H9 (cell line): Measurements from ENCODE around the gene RACGAP1. TPM values are rescaled to one million over a fixed set of nuclear protein-coding genes. Genes with fewer than 3 reads are reported as not detected.

Experiments
- DNase-seq: peaks from one replicate; pipeline ENCODE4 v3.0.0-alpha.2; 2017
- H2AFZ ChIP-seq: one replicate; pipeline ENCODE4 v1.6.1; 2013; ENCODE audit warnings: mild to moderate bottlenecking, low read length, control low read depth, moderate library complexity
- H2AK5ac ChIP-seq: 2 replicates; pipeline ENCODE4 v1.6.1; 2013; ENCODE audit warnings: low read length, control low read depth, mixed read lengths; ENCODE audit not compliant: insufficient read length
- H2BK120ac ChIP-seq: one replicate; pipeline ENCODE4 v1.6.1; 2013; ENCODE audit warnings: low read depth, mild to moderate bottlenecking, low read length, control low read depth, inconsistent platforms; ENCODE audit not compliant: poor library complexity, severe bottlenecking
- H2BK12ac ChIP-seq: 2 replicates; pipeline ENCODE4 v1.6.1; 2013; ENCODE audit warnings: low read length, control low read depth, mixed read lengths, low read depth; ENCODE audit not compliant: insufficient read length
- H2BK15ac ChIP-seq: 2 replicates; pipeline ENCODE4 v1.6.1; 2013; ENCODE audit warnings: low read depth, low read length, control low read depth
- H2BK20ac ChIP-seq: one replicate; pipeline ENCODE4 v1.6.1; 2013; ENCODE audit warnings: low read depth, mild to moderate bottlenecking, low read length, control low read depth, inconsistent platforms; ENCODE audit not compliant: poor library complexity, severe bottlenecking
- H2BK5ac ChIP-seq: 2 replicates; pipeline ENCODE4 v1.6.1; 2013; ENCODE audit warnings: low read length, control low read depth, mixed read lengths; ENCODE audit not compliant: insufficient read length
- H3K14ac ChIP-seq: 2 replicates; pipeline ENCODE4 v1.6.1; 2013; ENCODE audit warnings: low read length, control low read depth; ENCODE audit not compliant: insufficient read depth
- H3K18ac ChIP-seq: 2 replicates; pipeline ENCODE4 v1.6.1; 2013; ENCODE audit warnings: low read depth, mild to moderate bottlenecking, mixed read lengths, low read length, control low read depth; ENCODE audit not compliant: insufficient read length
- H3K23ac ChIP-seq: 2 replicates; pipeline ENCODE4 v1.6.1; 2013; ENCODE audit warnings: low read length, control low read depth, mixed read lengths, low read depth; ENCODE audit not compliant: insufficient read length
- H3K23me2 ChIP-seq: 2 replicates; pipeline ENCODE4 v1.6.1; 2013; ENCODE audit warnings: low read depth, mild to moderate bottlenecking, mixed read lengths, low read length, control low read depth; ENCODE audit not compliant: insufficient read length, poor library complexity, severe bottlenecking
- H3K27ac ChIP-seq: 2 replicates; pipeline ENCODE4 v1.5.1; 2013; ENCODE audit warnings: low read length, control low read depth, mixed read lengths, low read depth; ENCODE audit not compliant: insufficient read length
- H3K27me3 ChIP-seq: 2 replicates; pipeline ENCODE4 v1.6.1; 2013; ENCODE audit warnings: low read length, control low read depth, inconsistent platforms; ENCODE audit not compliant: insufficient read depth
- H3K4ac ChIP-seq: 2 replicates; pipeline ENCODE4 v1.6.1; 2013; ENCODE audit warnings: low read depth, mild to moderate bottlenecking, control low read depth, inconsistent platforms, low read length, moderate library complexity
- H3K4me1 ChIP-seq: 2 replicates; pipeline ENCODE4 v1.6.1; 2013; ENCODE audit warnings: low read length, control low read depth, inconsistent platforms; ENCODE audit not compliant: insufficient read depth
- H3K4me2 ChIP-seq: 2 replicates; pipeline ENCODE4 v1.6.1; 2013; ENCODE audit warnings: low read length, control low read depth, mixed read lengths; ENCODE audit not compliant: insufficient read length, insufficient read depth
- H3K56ac ChIP-seq: 2 replicates; pipeline ENCODE4 v1.6.1; 2013; ENCODE audit warnings: low read depth, mild to moderate bottlenecking, mixed read lengths, low read length, control low read depth; ENCODE audit not compliant: insufficient read length
- H3K79me1 ChIP-seq: 2 replicates; pipeline ENCODE4 v1.6.1; 2013; ENCODE audit warnings: low read depth, mild to moderate bottlenecking, moderate library complexity, low read length, control low read depth, inconsistent platforms; ENCODE audit not compliant: insufficient read depth, poor library complexity, severe bottlenecking
- H3K79me2 ChIP-seq: 2 replicates; pipeline ENCODE4 v1.6.1; 2013; ENCODE audit warnings: low read length, control low read depth, inconsistent platforms; ENCODE audit not compliant: insufficient read depth
- H3K9ac ChIP-seq: 2 replicates; pipeline ENCODE4 v1.6.1; 2013; ENCODE audit warnings: low read length, control low read depth, mixed read lengths; ENCODE audit not compliant: insufficient read length; ENCODE audit errors: extremely low read depth
- H3K9me3 ChIP-seq: one replicate; pipeline ENCODE4 v1.6.1; 2013; ENCODE audit warnings: low read depth, low read length, inconsistent platforms; ENCODE audit not compliant: control insufficient read depth
- H3T11ph ChIP-seq: one replicate; pipeline ENCODE4 v1.6.1; 2013; ENCODE audit warnings: mild to moderate bottlenecking, low read length, control low read depth, inconsistent platforms
- H4K20me1 ChIP-seq: one replicate; pipeline ENCODE4 v1.6.1; 2013; ENCODE audit not compliant: control insufficient read depth, insufficient read length, insufficient read depth
- H4K5ac ChIP-seq: 2 replicates; pipeline ENCODE4 v1.6.1; 2013; ENCODE audit warnings: low read depth, mild to moderate bottlenecking, mixed read lengths, low read length, control low read depth; ENCODE audit not compliant: insufficient read length
- H4K8ac ChIP-seq: replicated peaks from 2 replicates; pipeline ENCODE4 v1.6.1; 2013; ENCODE audit warnings: low read length, control low read depth, mixed read lengths, low read depth; ENCODE audit not compliant: insufficient read length
- H4K91ac ChIP-seq: 2 replicates; pipeline ENCODE4 v1.6.1; 2013; ENCODE audit warnings: low read depth, mild to moderate bottlenecking, moderate library complexity, mixed read lengths, low read length, control low read depth; ENCODE audit not compliant: insufficient read length
- H3K27ac Mint-ChIP-seq, 3 experiments: 2 replicates in 2 of 3; 3 replicates in 1 of 3; pipeline ENCODE4 v1.8.0; 2020 to 2021; ENCODE audit warnings: mixed read lengths in 3 of 3, mild to moderate bottlenecking in 1 of 3, moderate library complexity in 1 of 3
- H3K27me3 Mint-ChIP-seq: 2 replicates; pipeline ENCODE4 v1.8.0; 2021; ENCODE audit warnings: low read depth, mild to moderate bottlenecking, moderate library complexity, mixed read lengths
- H3K36me3 Mint-ChIP-seq, 3 experiments: 2 replicates in 2 of 3; 3 replicates in 1 of 3; pipeline ENCODE4 v1.8.0; 2020 to 2021; ENCODE audit warnings: low read depth in 3 of 3, mixed read lengths in 3 of 3; ENCODE audit not compliant: insufficient read depth in 1 of 3
- H3K4me1 Mint-ChIP-seq, 2 experiments: 2 replicates each; pipeline ENCODE4 v1.8.0; 2020; ENCODE audit warnings: mixed read lengths in 2 of 2
- H3K4me3 Mint-ChIP-seq, 2 experiments: 2 replicates in 1 of 2; 3 replicates in 1 of 2; pipeline ENCODE4 v1.8.0; 2020 to 2021; ENCODE audit warnings: mild to moderate bottlenecking in 2 of 2, mixed read lengths in 2 of 2, moderate library complexity in 1 of 2
- H3K9me3 Mint-ChIP-seq, 2 experiments: 2 replicates in 1 of 2; 3 replicates in 1 of 2; pipeline ENCODE4 v1.8.0; 2020; ENCODE audit warnings: mild to moderate bottlenecking in 2 of 2, mixed read lengths in 2 of 2, moderate library complexity in 1 of 2
- total RNA-seq: library from RNA; stranded (reverse); gene quantifications from 2 replicates; pipeline ENCODE4 v1.2.1, GENCODE V29; 2021
- TF ChIP-seq, protein P1 (sequence below): fragments of 200-600 bp; sonication (generic); conservative IDR thresholded peaks from 3 replicates; pipeline ENCODE4 v1.8.0; 2021; ENCODE audit warnings: antibody characterized with exemption, mild to moderate bottlenecking

The RACGAP1 gene
- total RNA-seq, 1 experiment from 2014 or later: 64.8 TPM

DNA sequence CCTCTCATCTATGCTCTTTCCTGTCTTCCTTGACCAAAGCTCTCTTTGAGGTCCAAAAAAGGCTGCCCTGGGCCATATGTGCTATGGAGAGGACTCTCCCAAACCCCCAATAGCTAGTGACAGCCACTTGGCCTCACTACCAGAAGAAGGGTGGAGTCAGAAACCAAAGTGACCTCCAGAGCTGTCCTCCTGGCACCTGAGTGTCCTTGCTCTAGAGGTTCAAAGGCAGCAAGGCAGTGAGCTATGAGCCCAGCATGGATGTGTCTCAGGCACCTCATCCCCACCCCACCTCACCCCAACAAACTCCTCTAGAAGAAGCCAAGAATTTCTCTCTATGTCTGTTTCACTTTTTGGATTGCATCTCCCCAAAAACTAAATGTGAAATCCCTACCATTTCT lies 67.7 kb downstream of the RACGAP1 start:
- Histone ChIP-seq H3K79me1 (no peaks in the 10 kb centered on the region), H3K9ac (no peak overlapping the region), H3K27ac (no peak overlapping the region), H4K8ac (no peak overlapping the region), H3K23ac (no peak overlapping the region), H3K4me1 (peaks cover 11% of the 10 kb centered on the region; the same call in 1 of the 2 replicates), H4K91ac (no peak overlapping the region), H3K9me3 (no peaks in the 10 kb centered on the region), H2AFZ (no peak overlapping the region), H3K79me2 (no peaks in the 10 kb centered on the region), H3K23me2 (peaks cover 5% of the 10 kb centered on the region), H2BK12ac (no peak overlapping the region), H3K4ac (no peak overlapping the region), H3K4me2 (no peak overlapping the region), H2BK20ac (no peak overlapping the region), H3K56ac (no peak overlapping the region), H2BK15ac (no peak overlapping the region), H3K18ac (no peak overlapping the region), H4K20me1 (no peaks in the 10 kb centered on the region), H3K14ac (no peak overlapping the region), H3T11ph (no peak overlapping the region), H4K5ac (no peak overlapping the region), H3K27me3 (peaks cover 10% of the 10 kb centered on the region), H2BK120ac (no peak overlapping the region), H2BK5ac (no peak overlapping the region), H2AK5ac (no peak overlapping the region)
- peaks cover 28 to 33% of the 10 kb centered on the region in 2 experiments for H3K4me1 Mint-ChIP-seq
- no peaks in the 10 kb centered on the region for H3K9me3 Mint-ChIP-seq
- TF ChIP-seq, protein P1, sequence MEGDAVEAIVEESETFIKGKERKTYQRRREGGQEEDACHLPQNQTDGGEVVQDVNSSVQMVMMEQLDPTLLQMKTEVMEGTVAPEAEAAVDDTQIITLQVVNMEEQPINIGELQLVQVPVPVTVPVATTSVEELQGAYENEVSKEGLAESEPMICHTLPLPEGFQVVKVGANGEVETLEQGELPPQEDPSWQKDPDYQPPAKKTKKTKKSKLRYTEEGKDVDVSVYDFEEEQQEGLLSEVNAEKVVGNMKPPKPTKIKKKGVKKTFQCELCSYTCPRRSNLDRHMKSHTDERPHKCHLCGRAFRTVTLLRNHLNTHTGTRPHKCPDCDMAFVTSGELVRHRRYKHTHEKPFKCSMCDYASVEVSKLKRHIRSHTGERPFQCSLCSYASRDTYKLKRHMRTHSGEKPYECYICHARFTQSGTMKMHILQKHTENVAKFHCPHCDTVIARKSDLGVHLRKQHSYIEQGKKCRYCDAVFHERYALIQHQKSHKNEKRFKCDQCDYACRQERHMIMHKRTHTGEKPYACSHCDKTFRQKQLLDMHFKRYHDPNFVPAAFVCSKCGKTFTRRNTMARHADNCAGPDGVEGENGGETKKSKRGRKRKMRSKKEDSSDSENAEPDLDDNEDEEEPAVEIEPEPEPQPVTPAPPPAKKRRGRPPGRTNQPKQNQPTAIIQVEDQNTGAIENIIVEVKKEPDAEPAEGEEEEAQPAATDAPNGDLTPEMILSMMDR: no peak
- peaks cover 52% of the 10 kb centered on the region for H3K27me3 Mint-ChIP-seq
- H3K4me3 Mint-ChIP-seq: no peak overlapping the region
- no peak overlapping the region for H3K27ac Mint-ChIP-seq
- H3K36me3 Mint-ChIP-seq: no peaks in the 10 kb centered on the region; a peak in 1 of 7 replicates
- no peak for DNase-seq
